IMR-90 (cell line): Measurements from ENCODE around the gene PNCK. TPM values are rescaled to one million over a fixed set of nuclear protein-coding genes. Genes with fewer than 3 reads are reported as not detected.

ENCODE experiments used
- ATAC-seq: fragments of 200-7000 bp; cut with Tn5 transposase; 2 replicates; pipeline ENCODE4 v1.9.1; 2020; ENCODE audit warnings: low read depth, mild to moderate bottlenecking, moderate library complexity
- BruUV-seq: library from RNA; stranded (reverse); fragments of 400-500 nt; replicated peaks from 2 replicates; lab custom pipeline; 2021; lab: Mats Ljungman, UMichigan
- CTCF ChIA-PET: fragments of 300-600 bp; formaldehyde crosslinking; extraction: SDS; loops from one replicate; lab custom pipeline; 2021; ENCODE audit warnings: antibody characterized with exemption; lab: Yijun Ruan, JAX
- POLR2A ChIA-PET: fragments of 300-600 bp; sonication (Branson Sonifier 250); formaldehyde crosslinking; loops from one replicate; lab custom pipeline; 2022; ENCODE audit warnings: antibody characterized with exemption; ENCODE audit not compliant: unreplicated experiment; lab: Charles Lee
- DNase-seq: peaks from one replicate; pipeline ENCODE4 v3.0.0; 2013
- H2AFZ ChIP-seq: replicated peaks from 2 replicates; pipeline ENCODE3; 2013; ENCODE audit warnings: low read length, mild to moderate bottlenecking; ENCODE audit not compliant: poor library complexity
- H2AK5ac ChIP-seq: 2 replicates; pipeline ENCODE4 v1.6.1; 2013; ENCODE audit warnings: low read depth, low read length, inconsistent platforms
- H2AK9ac ChIP-seq: replicated peaks from 2 replicates; pipeline ENCODE3; 2013; ENCODE audit warnings: mild to moderate bottlenecking, low read depth, low read length, moderate library complexity; ENCODE audit not compliant: poor library complexity
- H2BK120ac ChIP-seq: 2 replicates; pipeline ENCODE4 v1.6.1; 2013; ENCODE audit warnings: low read depth, low read length, inconsistent platforms
- H2BK15ac ChIP-seq: 3 replicates; pipeline ENCODE4 v1.6.1; 2013; ENCODE audit warnings: low read depth, low read length, inconsistent platforms
- H2BK20ac ChIP-seq: 2 replicates; pipeline ENCODE4 v1.6.1; 2013; ENCODE audit warnings: low read depth, mild to moderate bottlenecking, inconsistent platforms, low read length, moderate library complexity
- H2BK5ac ChIP-seq: 2 replicates; pipeline ENCODE4 v1.6.1; 2013; ENCODE audit warnings: mild to moderate bottlenecking, low read depth, low read length, inconsistent platforms; ENCODE audit not compliant: poor library complexity, severe bottlenecking
- H3K14ac ChIP-seq: replicated peaks from 2 replicates; pipeline ENCODE4 v1.6.1; 2013; ENCODE audit warnings: low read depth, low read length, inconsistent platforms
- H3K18ac ChIP-seq: 2 replicates; pipeline ENCODE4 v1.6.1; 2013; ENCODE audit warnings: low read depth, low read length, control low read depth
- H3K23ac ChIP-seq: 2 replicates; pipeline ENCODE4 v1.6.1; 2013; ENCODE audit warnings: low read depth, low read length, inconsistent platforms
- H3K27ac ChIP-seq: 2 replicates; pipeline ENCODE4 v1.5.1; 2013; ENCODE audit warnings: mild to moderate bottlenecking, control low read depth, low read length; ENCODE audit not compliant: insufficient read depth
- H3K27me3 ChIP-seq: 2 replicates; pipeline ENCODE4 v1.6.1; 2013; ENCODE audit warnings: low read length; ENCODE audit not compliant: control insufficient read depth, insufficient read depth
- H3K36me3 ChIP-seq: 2 replicates; pipeline ENCODE4 v1.6.1; 2013; ENCODE audit warnings: low read length, mixed read lengths; ENCODE audit not compliant: control insufficient read depth, insufficient read depth
- H3K4ac ChIP-seq: 2 replicates; pipeline ENCODE4 v1.6.1; 2013; ENCODE audit warnings: low read depth, low read length, inconsistent platforms
- H3K4me1 ChIP-seq: 2 replicates; pipeline ENCODE4 v1.6.1; 2013; ENCODE audit warnings: low read length, mixed read lengths; ENCODE audit not compliant: control insufficient read depth, insufficient read depth
- H3K4me2 ChIP-seq: 2 replicates; pipeline ENCODE4 v1.6.1; 2013; ENCODE audit warnings: low read depth, mild to moderate bottlenecking, control low read depth, low read length, moderate library complexity
- H3K4me3 ChIP-seq: 2 replicates; pipeline ENCODE4 v1.5.1; 2013; ENCODE audit warnings: low read depth, mild to moderate bottlenecking, control low read depth, low read length, moderate library complexity; ENCODE audit not compliant: insufficient read depth
- H3K56ac ChIP-seq: 2 replicates; pipeline ENCODE4 v1.6.1; 2013; ENCODE audit warnings: low read length, inconsistent platforms; ENCODE audit not compliant: insufficient read depth; ENCODE audit errors: extremely low read depth
- H3K79me1 ChIP-seq, 2 experiments: 2 replicates each; pipeline ENCODE4 v1.6.1; 2013; ENCODE audit warnings: low read length in 2 of 2, inconsistent platforms in 1 of 2, low read depth in 1 of 2
- H3K9ac ChIP-seq: 2 replicates; pipeline ENCODE4 v1.6.1; 2013; ENCODE audit warnings: low read depth, low read length, control low read depth
- H3K9me1 ChIP-seq: 2 replicates; pipeline ENCODE4 v1.6.1; 2013; ENCODE audit warnings: low read length, inconsistent platforms; ENCODE audit not compliant: insufficient read depth
- H3K9me3 ChIP-seq: 2 replicates; pipeline ENCODE4 v1.6.1; 2013; ENCODE audit warnings: low read length; ENCODE audit not compliant: control insufficient read depth, insufficient read depth
- H4K20me1 ChIP-seq: 2 replicates; pipeline ENCODE4 v1.6.1; 2013; ENCODE audit warnings: low read length, inconsistent platforms; ENCODE audit not compliant: insufficient read depth
- H4K5ac ChIP-seq: 2 replicates; pipeline ENCODE4 v1.6.1; 2013; ENCODE audit warnings: mild to moderate bottlenecking, low read depth, low read length, control low read depth
- H4K8ac ChIP-seq, 2 experiments: 2 replicates each; pipeline ENCODE4 v1.6.1; 2013; ENCODE audit warnings: low read depth in 2 of 2, low read length in 2 of 2, control low read depth in 1 of 2, inconsistent platforms in 1 of 2
- H4K91ac ChIP-seq: 2 replicates; pipeline ENCODE4 v1.6.1; 2013; ENCODE audit warnings: low read depth, low read length, inconsistent platforms; ENCODE audit not compliant: insufficient read depth
- BHLHE40 ChIP-seq: fragments of 150-350 bp; IDR thresholded peaks from 2 replicates; pipeline ENCODE4 v1.6.1; 2016; ENCODE audit warnings: mild to moderate bottlenecking, low read depth, low read length
- CHD1 ChIP-seq: IDR thresholded peaks from 2 replicates; pipeline ENCODE4 v1.6.1; 2012; ENCODE audit warnings: low read depth, low read length, improper control_type of control experiment
- CTCF ChIP-seq: conservative IDR thresholded peaks from 2 replicates; pipeline ENCODE4 v1.5.1; 2012; ENCODE audit warnings: mild to moderate bottlenecking, low read depth, low read length, improper control_type of control experiment
- FOS ChIP-seq: fragments of 150-350 bp; IDR thresholded peaks from 2 replicates; pipeline ENCODE4 v1.6.1; 2016; ENCODE audit warnings: low read depth, low read length
- MAFK ChIP-seq: IDR thresholded peaks from 2 replicates; pipeline ENCODE4 v1.6.1; 2012; ENCODE audit warnings: low read depth, low read length, improper control_type of control experiment
- NFE2L2 ChIP-seq: fragments of 150-350 bp; IDR thresholded peaks from 2 replicates; pipeline ENCODE4 v1.6.1; 2016; ENCODE audit warnings: low read depth, mild to moderate bottlenecking, low read length
- RCOR1 ChIP-seq: IDR thresholded peaks from 2 replicates; pipeline ENCODE4 v1.6.1; 2012; ENCODE audit warnings: mild to moderate bottlenecking, low read length, improper control_type of control experiment; ENCODE audit not compliant: insufficient replicate concordance
- SMC3 ChIP-seq: fragments of 150-350 bp; IDR thresholded peaks from 2 replicates; pipeline ENCODE4 v1.6.1; 2016; ENCODE audit warnings: low read depth, mild to moderate bottlenecking, antibody characterized with exemption, low read length, moderate library complexity
- USF2 ChIP-seq: fragments of 150-350 bp; IDR thresholded peaks from 2 replicates; pipeline ENCODE4 v1.6.1; 2017; ENCODE audit warnings: mild to moderate bottlenecking, antibody characterized with exemption, low read length, low read depth
- WGBS, 2 experiments: methylation state at CpG; one replicate each; pipeline versions ENCODE4 v1.1.5 to v1.1.7; 2013; ENCODE audit warnings: missing lambda C conversion rate in 2 of 2; ENCODE audit not compliant: insufficient read length in 1 of 2; ENCODE audit errors: extremely low coverage in 2 of 2; 5-methylcytosine and 5-hydroxymethylcytosine counted together
- dilution Hi-C: fragments of 300-500 bp; cut with HindIII; formaldehyde crosslinking; loops from one replicate; pipeline ENCODE4 v1.14.3; 2018; ENCODE audit warnings: low sequenced_read_pairs; ENCODE audit not compliant: unreplicated experiment
- in situ Hi-C: fragments of 300-500 bp; cut with MboI; formaldehyde crosslinking; loops from 3 replicates; pipeline ENCODE4 v1.14.3; 2019; ENCODE audit warnings: low sequenced_read_pairs, inconsistent platforms, mixed read lengths
- intact Hi-C: fragments of 100-400 bp; cut with micrococcal nuclease; formaldehyde crosslinking; loops from 2 replicates; pipeline ENCODE4 v1.10.0; 2022
- polyA plus RNA-seq, 3 experiments: library from polyadenylated mRNA; depleted of rRNA; stranded (reverse); fragments of >200 nt; gene quantifications; 2 replicates each; pipeline ENCODE4 v1.2.3, GENCODE V29; 2012; ENCODE audit warnings: low replicate concordance in 1 of 3
- total RNA-seq: library from RNA; depleted of rRNA; stranded (reverse); fragments of >200 nt; gene quantifications from 2 replicates; pipeline ENCODE4 v1.2.3, GENCODE V29; 2012

PNCK gene
- total and polyA plus RNA-seq, 2 of the 4 experiments (the other 2 are of a cell fraction) = 0.18 to 0.22 TPM

- no peak overlapping the region for H3K18ac ChIP-seq
- no peak overlapping the region for H4K8ac ChIP-seq
- in situ Hi-C loops (no loop called here), dilution Hi-C loops (no loop called here), intact Hi-C loops (no loop called here)
- H2BK120ac ChIP-seq = no peak overlapping the region
- H3K4me1 ChIP-seq = peaks cover 2% of the 10 kb centered on the region; the same call in 1 of the 2 replicates
- no peak for ATAC-seq
- H3K27ac ChIP-seq = no peak overlapping the region
- no peak overlapping the region for H3K4ac ChIP-seq
- H2BK5ac ChIP-seq = no peak overlapping the region
- no peak overlapping the region for H3K14ac ChIP-seq
- TF ChIP-seq MAFK = no peak
- TF ChIP-seq CTCF = no peak
- no peak for TF ChIP-seq FOS
- TF ChIP-seq NFE2L2 = no peak
- no peak for TF ChIP-seq RCOR1
- no peak for TF ChIP-seq USF2
- no peak for TF ChIP-seq CHD1
- TF ChIP-seq BHLHE40 = no peak
- no peak for TF ChIP-seq SMC3
- no peak overlapping the region for H2AK5ac ChIP-seq
- no peaks in the 10 kb centered on the region for H3K27me3 ChIP-seq
- CTCF ChIA-PET = no interaction called here
- no peak overlapping the region for H4K91ac ChIP-seq
- H2BK20ac ChIP-seq = no peak overlapping the region
- H3K9ac ChIP-seq = no peak overlapping the region
- WGBS, 2 experiments = no CpG with 5 or more reads among the region's 6 CpGs
- no peak overlapping the region for H2AK9ac ChIP-seq
- no peak overlapping the region for H2BK15ac ChIP-seq
- no TSS peak for BruUV-seq
- POLR2A ChIA-PET = interaction anchor here (1.0 kb wide), 1 partner anchor 14 kb away, joined by 3 read pairs; no protein-coding TSS in a partner anchor
- H3K4me2 ChIP-seq = no peak overlapping the region
- H3K79me1 ChIP-seq = peaks cover 0 to 5% of the 10 kb centered on the region in 2 experiments; a peak in 1 of 4 replicates
- no peak for DNase-seq
- H3K9me1 ChIP-seq = no peaks in the 10 kb centered on the region
- no peak overlapping the region for H3K4me3 ChIP-seq
- H3K56ac ChIP-seq = no peak overlapping the region
- H2AFZ ChIP-seq = no peak overlapping the region
- no peak overlapping the region for H3K23ac ChIP-seq
- H4K20me1 ChIP-seq = peaks cover 7% of the 10 kb centered on the region
- no peak overlapping the region for H4K5ac ChIP-seq
- peaks cover 19% of the 10 kb centered on the region for H3K36me3 ChIP-seq
- no peaks in the 10 kb centered on the region for H3K9me3 ChIP-seq
These were observed 33.8 kb upstream of the PNCK start for GRCh38 chrX:153707406-153707805.
